ENCODE measurements around the gene USP24.
"Not testable (repeated sequence)": the region's sequence is repeated elsewhere in the genome, so short reads cannot be mapped to it uniquely, and the experiment has no call there.

Gene USP24

DNA sequence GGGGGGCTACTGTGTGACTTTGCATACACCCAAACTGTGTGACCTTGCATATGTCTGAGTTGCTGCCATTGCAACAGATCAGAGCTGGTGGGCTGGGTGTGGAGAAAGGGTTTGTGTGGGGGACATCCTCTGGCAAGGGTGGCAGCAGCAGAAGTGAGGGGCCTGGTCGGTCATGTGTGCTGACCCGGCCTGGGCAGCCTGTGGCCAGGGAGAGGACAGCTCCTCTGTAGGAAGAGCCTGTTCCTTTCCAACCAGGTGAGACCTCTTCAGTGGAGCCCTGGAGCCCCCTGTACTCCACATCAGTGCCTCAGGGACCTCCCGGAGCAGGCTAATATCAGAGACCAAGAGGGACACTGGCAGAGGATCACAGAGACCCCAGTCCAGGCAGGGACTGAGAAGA is 167.6 kb downstream of the USP24 start:
- no peak overlapping the region for H3K27ac ChIP-seq

DNA sequence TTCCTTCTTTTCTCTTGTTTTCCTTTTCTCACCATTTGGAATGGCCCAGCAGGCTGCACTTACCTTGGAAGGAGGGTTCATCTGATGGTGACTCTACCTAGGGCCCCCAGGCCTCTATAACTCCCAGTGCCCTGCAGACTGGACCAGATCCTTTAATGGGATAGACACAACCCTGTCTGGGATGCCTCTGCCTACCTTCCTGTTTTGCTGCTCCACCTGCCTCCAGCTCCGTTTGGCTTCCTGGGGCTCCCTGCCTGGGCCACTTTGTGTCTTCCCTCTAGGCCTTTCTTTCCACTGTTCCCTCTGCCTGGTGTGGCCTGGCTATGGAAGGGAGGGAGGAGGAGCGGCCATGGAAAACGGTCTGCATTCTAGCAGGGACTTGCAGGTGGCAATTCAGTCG is 168.3 kb downstream of the USP24 start:
- Histone ChIP-seq H3K4me3 (no peak overlapping the region), H3K27ac (no peak overlapping the region)

More for the DNA sequence above, 167.6 kb downstream of the USP24 start:
- no peak overlapping the region for H3K4me3 ChIP-seq

DNA sequence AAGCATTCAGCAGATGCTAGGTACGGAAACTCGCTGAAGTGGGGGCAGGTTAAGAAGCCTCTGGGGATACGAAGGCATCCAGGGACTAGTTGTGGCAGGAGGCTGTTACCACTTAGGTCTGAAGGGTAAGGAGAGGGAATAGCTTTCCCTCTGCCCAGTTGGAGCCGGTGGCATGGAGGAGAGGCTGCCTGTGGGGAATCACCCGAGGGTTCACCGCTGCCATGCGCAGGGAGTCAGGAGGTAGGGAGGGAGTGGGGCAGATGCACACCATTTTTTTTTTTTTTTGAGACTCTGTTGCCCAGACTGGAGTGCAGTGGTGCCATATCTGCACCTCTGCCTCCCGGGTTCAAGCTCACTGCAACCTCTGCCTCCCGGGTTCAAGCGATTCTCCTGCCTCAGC is 169.7 kb downstream of the USP24 start:
- Histone ChIP-seq H3K27ac (no peak overlapping the region), H3K4me3 (no peak overlapping the region)

DNA sequence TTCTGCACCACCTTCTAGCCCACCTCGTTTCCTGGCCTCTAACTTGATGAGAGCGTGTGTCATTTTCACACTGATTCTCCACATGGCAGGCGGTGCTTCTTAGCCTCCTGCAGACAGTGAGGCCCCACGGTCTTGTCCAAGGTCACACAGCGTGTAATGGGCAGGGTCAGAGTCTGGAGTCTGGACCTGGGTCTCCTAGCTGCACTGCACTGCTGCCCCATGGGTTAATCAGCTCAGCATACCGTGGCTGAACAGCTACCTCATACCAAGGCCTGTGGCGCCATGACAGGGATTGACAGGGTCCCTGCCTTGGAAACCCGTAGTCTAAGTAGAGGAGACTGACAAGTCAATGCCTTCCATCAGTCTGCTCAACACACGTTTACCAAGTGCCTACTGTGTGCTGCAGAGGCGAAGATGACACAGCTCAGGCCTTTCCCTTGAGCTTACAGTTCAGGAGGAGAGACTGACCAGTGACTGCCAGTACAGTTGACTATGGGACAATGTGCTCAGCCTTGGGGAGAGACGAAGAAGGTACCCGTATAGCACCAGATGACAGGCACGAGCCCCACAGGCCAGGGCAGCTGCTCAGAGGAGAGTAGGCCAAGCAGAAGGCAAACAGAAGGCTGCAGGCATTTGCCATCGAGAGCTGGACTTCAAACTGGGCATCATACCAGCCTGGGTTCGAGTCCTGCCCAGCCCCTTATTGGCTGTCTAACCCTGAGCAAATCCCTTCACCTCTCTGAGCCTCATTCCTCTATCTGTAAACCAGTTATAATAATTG is 170.4 kb downstream of the USP24 start:
- H3K4me3 ChIP-seq: no peak overlapping the region
- H3K27ac ChIP-seq: no peak overlapping the region

DNA sequence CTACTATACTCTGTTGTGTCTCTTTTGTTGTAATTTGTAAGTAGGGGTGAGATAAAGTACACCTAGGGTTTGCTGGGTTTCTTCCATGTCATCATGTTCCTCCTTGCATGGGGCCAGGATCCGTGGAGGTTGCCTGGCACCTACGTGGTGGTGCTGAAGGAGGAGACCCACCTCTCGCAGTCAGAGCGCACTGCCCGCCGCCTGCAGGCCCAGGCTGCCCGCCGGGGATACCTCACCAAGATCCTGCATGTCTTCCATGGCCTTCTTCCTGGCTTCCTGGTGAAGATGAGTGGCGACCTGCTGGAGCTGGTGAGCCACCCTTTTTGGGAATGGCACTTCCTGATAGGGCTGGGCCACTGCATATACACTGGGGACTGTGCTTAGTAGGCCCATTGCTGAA is 171.4 kb downstream of the USP24 start:
- no peak overlapping the region for H3K4me3 ChIP-seq
- H3K27ac ChIP-seq: no peak overlapping the region

DNA sequence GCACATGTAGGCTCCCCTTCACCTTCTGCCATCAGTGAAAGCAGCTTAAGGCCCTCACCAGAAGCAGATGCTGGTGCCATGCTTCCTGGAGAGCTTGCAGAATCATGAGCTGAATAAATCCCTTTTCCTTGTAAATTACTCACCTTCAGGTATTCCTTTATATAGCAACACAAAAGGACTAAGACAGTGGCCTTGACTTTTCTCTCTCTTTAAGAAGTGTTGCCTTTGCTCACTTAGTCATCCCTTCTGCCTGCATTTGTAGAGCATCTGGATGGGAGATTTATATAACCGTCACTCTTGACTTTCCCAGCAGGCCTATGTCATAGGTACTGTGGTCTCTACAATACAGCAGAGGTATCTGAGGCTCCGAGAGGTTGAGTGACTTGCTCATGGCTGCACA is 172.2 kb downstream of the USP24 start:
- Histone ChIP-seq H3K27ac (no peak overlapping the region), H3K4me3 (no peak overlapping the region)

DNA sequence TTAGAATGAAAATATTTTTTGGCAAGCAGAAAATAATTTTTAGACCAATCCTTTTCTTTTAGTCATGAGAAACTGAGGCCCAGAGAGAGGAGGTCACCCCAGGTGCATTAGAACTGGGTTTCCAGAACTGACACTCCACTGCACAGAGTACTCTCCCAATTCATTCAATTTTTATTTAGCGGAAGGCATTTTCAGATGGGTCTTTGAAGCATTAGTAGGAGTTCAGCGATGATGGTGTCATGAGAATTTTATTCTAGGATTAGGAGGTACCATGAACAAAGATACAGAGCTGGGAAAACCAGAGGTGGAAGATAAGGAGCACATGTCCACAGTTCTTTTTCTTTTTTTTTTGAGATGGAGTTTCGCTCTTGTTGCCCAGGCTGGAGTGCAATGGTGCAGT is 173.6 kb downstream of the USP24 start:
- no peak overlapping the region for H3K4me3 ChIP-seq

DNA sequence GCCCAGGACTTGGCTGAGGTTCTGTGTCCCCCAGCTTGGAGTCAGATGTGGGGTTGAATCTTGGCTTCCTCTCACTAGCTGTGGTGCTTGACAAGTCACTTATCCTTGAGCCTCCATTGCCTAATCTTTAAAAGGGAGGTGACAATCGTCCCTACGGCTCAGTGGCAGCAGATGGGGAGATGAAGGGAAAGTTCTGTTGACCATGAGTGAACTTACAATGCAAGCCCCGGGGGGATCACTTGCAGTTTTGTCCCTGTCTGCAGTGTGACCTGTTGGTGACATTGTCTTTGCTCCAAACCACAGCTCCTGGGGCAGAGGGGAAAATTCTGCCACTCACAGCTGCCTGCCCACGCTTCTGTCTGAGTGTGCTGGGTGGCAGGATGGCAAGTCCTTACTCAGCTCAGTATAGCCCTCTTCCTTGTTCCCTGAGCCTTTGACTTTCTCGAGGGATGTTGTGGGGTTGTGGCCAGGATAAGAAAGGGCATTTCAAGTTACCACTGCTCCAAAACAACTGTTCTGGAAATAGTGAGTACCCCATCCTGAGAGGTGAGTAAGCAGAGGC is 174.2 kb downstream of the USP24 start:
- H3K4me3 ChIP-seq: peak overlapping the region in 3 of 7 experiments; percentile 17 to 41 (median 40)
- no peak overlapping the region for H3K27ac ChIP-seq

More for the DNA sequence above, 173.6 kb downstream of the USP24 start:
- H3K27ac ChIP-seq: no peak overlapping the region

DNA sequence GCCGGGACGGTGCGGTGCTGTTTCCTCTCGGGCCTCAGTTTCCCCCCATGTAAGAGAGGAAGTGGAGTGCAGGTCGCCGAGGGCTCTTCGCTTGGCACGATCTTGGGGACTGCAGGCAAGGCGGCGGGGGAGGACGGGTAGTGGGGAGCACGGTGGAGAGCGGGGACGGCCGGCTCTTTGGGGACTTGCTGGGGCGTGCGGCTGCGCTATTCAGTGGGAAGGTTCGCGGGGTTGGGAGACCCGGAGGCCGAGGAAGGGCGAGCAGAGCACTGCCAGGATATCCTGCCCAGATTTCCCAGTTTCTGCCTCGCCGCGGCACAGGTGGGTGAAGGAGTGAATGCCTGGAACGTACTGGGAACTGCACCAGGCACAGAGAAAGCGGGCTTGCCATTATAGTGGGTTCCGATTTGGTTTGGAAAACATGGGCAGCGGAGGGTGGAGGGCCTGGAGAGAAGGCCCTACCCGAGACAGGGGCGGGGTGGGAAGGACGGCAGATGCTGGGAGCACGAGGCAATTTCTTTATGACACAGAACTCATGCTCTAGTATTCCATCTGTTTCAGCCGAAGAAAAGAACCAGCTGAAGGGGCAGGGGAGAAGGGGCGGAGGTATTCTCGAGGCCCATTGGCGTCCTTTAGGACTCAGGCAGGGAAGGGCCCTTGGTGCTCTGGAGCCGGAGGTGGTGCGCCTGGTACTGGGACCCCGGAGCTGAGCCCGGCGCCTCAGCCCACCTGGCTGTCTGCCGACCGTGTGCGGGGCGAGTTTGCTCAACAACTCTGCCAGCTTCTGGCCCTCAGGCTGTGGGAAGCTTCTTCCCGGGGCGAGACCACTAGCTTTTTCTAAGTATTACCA is 174.9 kb downstream of the USP24 start:
- Histone ChIP-seq H3K4me3 (peak overlapping the region; percentile 15 to 41 (median 27)), H3K27ac (peak overlapping the region in 2 of 21 experiments; percentile 6 to 12)

DNA sequence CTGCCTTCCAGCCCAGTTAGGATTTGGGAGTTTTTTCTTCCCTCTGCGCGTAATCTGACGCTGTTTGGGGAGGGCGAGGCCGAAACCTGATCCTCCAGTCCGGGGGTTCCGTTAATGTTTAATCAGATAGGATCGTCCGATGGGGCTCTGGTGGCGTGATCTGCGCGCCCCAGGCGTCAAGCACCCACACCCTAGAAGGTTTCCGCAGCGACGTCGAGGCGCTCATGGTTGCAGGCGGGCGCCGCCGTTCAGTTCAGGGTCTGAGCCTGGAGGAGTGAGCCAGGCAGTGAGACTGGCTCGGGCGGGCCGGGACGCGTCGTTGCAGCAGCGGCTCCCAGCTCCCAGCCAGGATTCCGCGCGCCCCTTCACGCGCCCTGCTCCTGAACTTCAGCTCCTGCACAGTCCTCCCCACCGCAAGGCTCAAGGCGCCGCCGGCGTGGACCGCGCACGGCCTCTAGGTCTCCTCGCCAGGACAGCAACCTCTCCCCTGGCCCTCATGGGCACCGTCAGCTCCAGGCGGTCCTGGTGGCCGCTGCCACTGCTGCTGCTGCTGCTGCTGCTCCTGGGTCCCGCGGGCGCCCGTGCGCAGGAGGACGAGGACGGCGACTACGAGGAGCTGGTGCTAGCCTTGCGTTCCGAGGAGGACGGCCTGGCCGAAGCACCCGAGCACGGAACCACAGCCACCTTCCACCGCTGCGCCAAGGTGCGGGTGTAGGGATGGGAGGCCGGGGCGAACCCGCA is 175.7 kb downstream of the USP24 start, which contains the start of gene PCSK9:
TSS of gene PCSK9 (plus strand) at position 207 of the 741 bp plus-strand sequence. CDS start at position 497, 290 bp downstream.
- Histone ChIP-seq H3K27ac (peak within 1 kb of the TSS in 2 of 21 experiments; percentile 6 to 12), H3K4me3 (peak within 1 kb of the TSS; percentile 15 to 41 (median 27))

DNA sequence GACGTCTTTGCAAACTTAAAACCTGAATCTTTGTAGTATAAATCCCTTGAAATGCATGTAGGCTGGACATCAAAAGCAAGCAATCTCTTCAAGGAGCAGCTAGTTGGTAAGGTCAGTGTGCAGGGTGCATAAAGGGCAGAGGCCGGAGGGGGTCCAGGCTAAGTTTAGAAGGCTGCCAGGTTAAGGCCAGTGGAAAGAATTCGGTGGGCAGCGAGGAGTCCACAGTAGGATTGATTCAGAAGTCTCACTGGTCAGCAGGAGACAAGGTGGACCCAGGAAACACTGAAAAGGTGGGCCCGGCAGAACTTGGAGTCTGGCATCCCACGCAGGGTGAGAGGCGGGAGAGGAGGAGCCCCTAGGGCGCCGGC is 176.2 kb downstream of the USP24 start:
- Histone ChIP-seq H3K4me3 (peak overlapping the region in 1 of 7 experiments; percentile 41), H3K27ac (no peak overlapping the region)

DNA sequence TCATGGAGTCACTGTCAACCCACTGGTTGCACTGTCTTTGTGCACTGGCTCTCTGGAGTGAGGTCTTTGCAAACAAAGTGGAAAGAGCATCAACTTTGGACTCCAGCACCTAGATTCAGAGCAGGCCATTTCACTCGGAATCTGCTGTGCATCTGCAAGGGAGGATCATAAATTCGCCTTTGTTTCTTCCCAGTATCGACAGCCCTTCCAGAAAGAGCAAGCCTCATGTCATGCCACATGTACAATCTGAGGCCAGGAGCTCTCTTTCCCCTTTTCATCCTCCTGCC is 176.7 kb downstream of the USP24 start:
- Histone ChIP-seq H3K27ac (no peak overlapping the region), H3K4me3 (no peak overlapping the region)

DNA sequence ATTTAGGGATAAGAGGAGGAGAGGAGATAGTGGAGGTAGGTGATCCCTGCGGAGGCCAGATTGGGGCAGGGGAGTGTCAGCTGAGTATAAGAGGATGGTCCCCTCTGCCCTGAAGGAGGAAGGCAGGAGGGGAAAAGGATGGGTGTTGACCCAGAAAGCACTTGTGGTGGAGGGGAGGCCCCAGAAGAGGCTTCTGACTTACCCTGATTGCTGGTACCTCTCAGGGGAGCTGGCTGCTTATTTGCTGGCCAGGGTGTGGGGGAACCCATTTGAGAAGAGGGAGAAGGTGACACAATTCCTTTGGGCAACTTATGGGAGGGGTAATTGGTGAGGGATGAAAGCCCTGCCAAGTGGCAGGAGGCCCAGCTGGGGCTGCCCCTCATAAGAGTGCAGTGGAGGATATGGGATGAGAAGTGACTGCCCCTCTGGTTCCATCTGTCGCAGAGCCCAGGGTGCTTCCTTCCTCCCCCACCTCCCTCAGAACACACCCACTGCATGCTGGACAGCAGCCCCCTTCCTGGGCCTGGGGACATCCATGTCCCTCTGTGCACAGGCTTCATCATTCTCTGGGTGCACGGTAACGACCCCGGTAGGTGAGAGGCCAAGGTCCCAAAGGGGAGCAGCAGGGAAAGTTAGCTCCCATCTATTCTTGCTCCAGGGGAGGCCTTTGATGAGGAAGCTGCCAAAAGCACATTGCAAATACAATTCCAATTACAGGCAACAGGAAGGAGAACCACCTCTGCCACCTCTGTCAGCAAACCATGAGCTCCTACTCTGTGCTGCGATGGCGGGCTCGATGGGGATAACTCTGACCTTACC is 177.2 kb downstream of the USP24 start:
- Histone ChIP-seq H3K27ac (no peak overlapping the region), H3K4me3 (no peak overlapping the region)

DNA sequence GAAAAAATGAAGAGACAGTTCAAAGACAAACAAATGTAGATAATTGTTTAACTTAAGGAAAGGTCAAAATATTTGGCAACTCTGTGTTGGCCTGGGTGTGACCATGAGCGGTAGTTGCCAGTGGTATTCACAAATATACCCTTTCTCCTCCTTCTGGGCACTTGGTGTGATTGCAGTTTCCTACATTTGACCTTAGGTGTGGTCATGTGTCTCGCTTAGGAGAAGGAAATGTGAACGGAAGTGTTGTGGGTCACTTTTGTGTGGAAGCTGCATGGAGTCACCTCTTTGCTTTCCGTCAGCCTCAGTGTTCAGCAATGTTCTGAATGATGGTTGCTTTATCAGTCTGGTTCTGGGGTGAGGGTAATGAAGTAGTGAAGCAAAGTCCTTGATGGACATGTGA is 179.3 kb downstream of the USP24 start:
- H3K27ac ChIP-seq: no peak overlapping the region

DNA sequence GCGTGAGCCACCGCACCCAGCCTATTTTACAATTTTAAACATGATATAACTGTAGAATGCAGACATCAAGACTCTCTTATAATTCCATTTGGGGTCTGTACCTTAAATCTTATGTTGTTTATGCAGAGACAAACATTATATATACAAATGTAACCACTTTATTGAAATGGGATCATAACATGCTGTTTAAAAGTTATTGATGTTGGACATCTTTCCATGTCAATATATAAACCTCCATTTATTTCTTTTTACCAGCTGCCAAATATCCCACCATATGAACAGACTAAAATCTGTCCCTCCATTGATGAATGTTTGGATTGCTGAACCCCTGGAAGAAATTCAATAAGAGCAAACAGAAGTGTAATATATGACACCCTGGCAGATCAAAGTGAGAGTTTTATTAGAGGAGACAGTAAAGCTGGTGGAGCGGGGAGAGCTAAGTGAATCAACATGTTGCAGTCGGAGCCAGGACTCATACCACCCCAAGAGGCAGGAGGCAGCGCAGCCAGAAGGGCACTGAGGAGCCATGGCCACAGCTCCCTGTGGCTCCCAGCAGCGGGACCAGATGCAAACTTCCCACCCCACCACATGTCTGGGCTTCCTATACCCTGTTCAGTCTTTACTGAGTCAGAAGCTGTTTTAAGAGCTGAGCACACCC is 180.6 kb downstream of the USP24 start:
- no peak overlapping the region for H3K4me3 ChIP-seq
- H3K27ac ChIP-seq: no peak overlapping the region

More for the DNA sequence above, 179.3 kb downstream of the USP24 start:
- H3K4me3 ChIP-seq: no peak overlapping the region

DNA sequence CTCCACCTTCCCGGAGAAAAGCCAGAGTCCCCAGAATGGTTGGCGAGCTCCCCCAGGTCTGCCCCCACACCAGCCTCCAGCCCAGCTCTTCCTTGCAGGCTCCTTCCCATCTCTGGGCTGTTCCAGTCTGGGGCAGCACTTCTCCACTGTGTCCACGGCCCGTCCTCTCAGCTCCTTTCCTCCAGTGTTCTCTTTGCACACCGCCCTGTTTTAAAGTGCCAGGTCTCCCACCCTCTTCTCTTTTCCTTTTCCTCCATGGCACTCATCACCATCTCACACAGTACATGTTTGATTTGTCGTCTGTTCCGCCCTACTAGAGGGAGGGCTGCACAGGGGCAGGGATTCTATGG is 181.9 kb downstream of the USP24 start:
- no peak overlapping the region for H3K27ac ChIP-seq
- H3K4me3 ChIP-seq: no peak overlapping the region

DNA sequence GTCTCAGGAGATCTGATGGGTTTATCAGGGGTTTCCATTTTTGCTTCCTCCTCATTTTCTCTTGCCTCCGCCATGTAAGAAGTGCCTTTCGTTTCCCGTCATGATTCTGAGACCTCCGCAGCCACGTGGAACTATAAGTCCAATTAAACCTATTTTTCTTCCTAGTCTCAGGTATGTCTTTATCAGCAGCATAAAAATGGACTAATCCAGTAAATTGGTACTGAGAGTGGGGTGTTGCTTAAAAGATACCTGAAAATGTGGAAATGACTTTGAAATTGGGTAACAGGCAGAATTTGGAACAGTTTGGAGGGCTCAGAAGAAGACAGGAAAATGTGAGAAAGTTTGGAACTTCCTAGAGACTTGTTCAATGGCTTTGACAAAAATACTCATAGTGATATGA is 184.1 kb downstream of the USP24 start:
- not testable (repeated sequence) for H3K4me3 ChIP-seq, H3K27ac ChIP-seq

DNA sequence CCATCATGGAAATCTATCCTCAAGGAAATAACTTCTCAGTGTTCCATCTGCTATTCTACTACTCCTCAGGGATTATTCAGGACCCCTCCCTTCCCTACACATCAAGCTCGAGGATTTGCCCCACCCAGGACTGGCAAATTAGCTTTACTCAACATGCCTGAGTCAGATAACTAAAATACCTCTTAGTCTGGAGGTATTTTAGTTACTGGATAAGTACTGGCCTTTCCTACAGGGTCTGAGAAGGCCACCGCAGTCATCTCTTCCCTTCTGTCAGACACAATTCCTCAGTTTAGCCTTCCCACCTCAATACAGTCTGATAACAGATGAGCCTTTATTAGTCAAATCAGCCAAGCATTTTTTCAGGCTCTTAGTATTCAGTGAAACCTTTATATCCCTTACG is 188.5 kb downstream of the USP24 start:
- not testable (repeated sequence) for H3K27ac ChIP-seq, H3K4me3 ChIP-seq

DNA sequence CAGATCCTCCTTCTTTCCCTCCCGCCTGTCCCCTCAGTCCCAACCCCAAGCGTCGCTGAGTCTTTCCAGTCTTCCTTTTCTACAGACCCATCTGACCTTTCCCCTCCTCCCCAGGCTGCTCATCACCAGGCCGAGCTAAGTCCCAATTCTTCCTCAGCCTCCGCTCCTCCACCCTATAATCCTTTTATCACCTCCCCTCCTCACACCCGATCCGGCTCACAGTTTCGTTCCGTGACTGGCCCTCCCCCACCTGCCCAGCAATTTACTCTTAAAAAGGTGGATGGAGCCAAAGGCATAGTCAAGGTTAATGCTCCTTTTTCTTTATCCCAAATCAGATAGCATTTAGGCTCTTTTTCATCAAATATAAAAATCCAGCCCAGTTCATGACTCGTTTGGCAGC is 191.0 kb downstream of the USP24 start:
- not testable (repeated sequence) for H3K27ac ChIP-seq

More for the DNA sequence above, 191.0 kb downstream of the USP24 start:
- not testable (repeated sequence) for H3K4me3 ChIP-seq

Measured in skin epidermis (tissue), 12 donors.